GM18508 (cell line): ENCODE results near the gene OR2V1.
"Not testable (repeated sequence)": the region's sequence is repeated elsewhere in the genome, so short reads cannot be mapped to it uniquely, and the experiment has no call there.

Source experiments
- ATAC-seq: cut with Tn5 transposase; IDR thresholded peaks from one replicate; pipeline ENCODE4 v1.9.1; 2021; ENCODE audit warnings: moderate number of reproducible peaks; ENCODE audit not compliant: insufficient read depth, unreplicated experiment

OR2V1 gene

GRCh38 chr5:181105391-181106025 lies 25.5 kb downstream of the OR2V1 start:
- ATAC-seq = no peak

- ATAC-seq = not testable (repeated sequence)
These were observed 26.2 kb downstream of the OR2V1 start for GRCh38 chr5:181104606-181105390.

GRCh38 chr5:181104259-181104568 lies 26.8 kb downstream of the OR2V1 start:
- ATAC-seq = not testable (repeated sequence)

GRCh38 chr5:181101930-181102674 lies 28.9 kb downstream of the OR2V1 start:
- ATAC-seq = not testable (repeated sequence)

- not testable (repeated sequence) for ATAC-seq
These were observed 29.8 kb downstream of the OR2V1 start for GRCh38 chr5:181101030-181101641.

GRCh38 chr5:181100121-181100875 lies 30.7 kb downstream of the OR2V1 start:
- no peak for ATAC-seq

GRCh38 chr5:181099602-181100086 lies 31.3 kb downstream of the OR2V1 start:
- no peak for ATAC-seq

GRCh38 chr5:181098762-181099601 lies 32.0 kb downstream of the OR2V1 start:
- ATAC-seq = no peak

GRCh38 chr5:181097759-181098491 lies 33.0 kb downstream of the OR2V1 start:
- not testable (repeated sequence) for ATAC-seq

GRCh38 chr5:181097383-181097753 lies 33.6 kb downstream of the OR2V1 start:
- ATAC-seq = not testable (repeated sequence)

- ATAC-seq = not testable (repeated sequence)
These were observed 34.1 kb downstream of the OR2V1 start for GRCh38 chr5:181096721-181097382.

GRCh38 chr5:181095162-181095561 lies 35.8 kb downstream of the OR2V1 start:
- not testable (repeated sequence) for ATAC-seq

- ATAC-seq = no peak
These were observed 38.5 kb downstream of the OR2V1 start for GRCh38 chr5:181092428-181092827.

- ATAC-seq = no peak
These were observed 42.7 kb downstream of the OR2V1 start for GRCh38 chr5:181088289-181088688.

- ATAC-seq = no peak
These were observed 43.7 kb downstream of the OR2V1 start for GRCh38 chr5:181087309-181087708.

- ATAC-seq = no peak
These were observed 44.1 kb downstream of the OR2V1 start for GRCh38 chr5:181086884-181087205.

GRCh38 chr5:181086026-181086883 lies 44.7 kb downstream of the OR2V1 start:
- no peak for ATAC-seq
